HUDEP-2 (cell line): ENCODE data around the gene TRAF7.
"Not testable (repeated sequence)": the region's sequence is repeated elsewhere in the genome, so short reads cannot be mapped to it uniquely, and the experiment has no call there.

ENCODE experiments used
- DNase-seq, 76 experiments: peaks; one replicate each; lab custom pipeline; 2025; ENCODE audit not compliant: unreplicated experiment in 76 of 76; lab: John Stamatoyannopoulos, UW

The TRAF7 gene

DNA sequence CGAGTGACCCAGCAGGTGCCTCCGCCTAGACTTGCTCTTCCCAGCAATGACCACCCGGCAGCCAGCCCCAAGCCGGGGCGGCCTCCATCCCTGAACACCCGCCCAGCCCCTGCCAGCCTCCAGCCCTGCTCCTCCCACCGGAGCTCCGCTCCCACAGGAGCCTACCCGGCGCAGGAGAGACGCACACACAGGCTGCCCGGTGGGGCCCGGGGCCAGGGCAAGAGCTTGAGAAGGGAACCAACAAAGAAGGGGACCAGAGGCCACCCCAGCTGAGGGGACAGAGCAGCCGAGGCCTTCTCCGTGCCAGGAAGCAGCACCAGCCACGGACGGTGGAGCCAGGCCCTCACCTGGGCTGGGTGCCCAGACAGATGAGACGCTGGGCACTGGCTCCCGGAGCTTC is 33.7 kb upstream of the TRAF7 start:
- DNase-seq: no peak

DNA sequence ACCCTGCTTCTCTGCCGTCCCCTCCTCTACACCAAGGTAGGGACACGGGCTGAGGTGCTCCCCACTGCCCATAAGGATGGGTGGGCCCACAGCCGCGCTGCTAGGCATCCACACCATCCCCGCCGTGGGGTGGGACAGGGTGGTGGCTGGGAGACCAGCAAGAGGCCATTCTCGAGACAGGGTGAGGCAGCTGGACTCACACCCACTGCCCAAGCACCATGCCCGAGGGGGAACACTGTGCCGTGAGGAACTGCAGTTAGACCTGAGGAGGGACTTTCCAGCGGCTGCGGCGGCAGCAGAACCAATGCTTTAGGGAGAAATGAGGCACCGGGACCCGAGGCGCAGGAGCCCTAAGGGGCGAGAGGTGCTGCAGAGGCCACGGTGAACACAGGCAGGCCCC is 33.2 kb upstream of the TRAF7 start:
- no peak for DNase-seq

DNA sequence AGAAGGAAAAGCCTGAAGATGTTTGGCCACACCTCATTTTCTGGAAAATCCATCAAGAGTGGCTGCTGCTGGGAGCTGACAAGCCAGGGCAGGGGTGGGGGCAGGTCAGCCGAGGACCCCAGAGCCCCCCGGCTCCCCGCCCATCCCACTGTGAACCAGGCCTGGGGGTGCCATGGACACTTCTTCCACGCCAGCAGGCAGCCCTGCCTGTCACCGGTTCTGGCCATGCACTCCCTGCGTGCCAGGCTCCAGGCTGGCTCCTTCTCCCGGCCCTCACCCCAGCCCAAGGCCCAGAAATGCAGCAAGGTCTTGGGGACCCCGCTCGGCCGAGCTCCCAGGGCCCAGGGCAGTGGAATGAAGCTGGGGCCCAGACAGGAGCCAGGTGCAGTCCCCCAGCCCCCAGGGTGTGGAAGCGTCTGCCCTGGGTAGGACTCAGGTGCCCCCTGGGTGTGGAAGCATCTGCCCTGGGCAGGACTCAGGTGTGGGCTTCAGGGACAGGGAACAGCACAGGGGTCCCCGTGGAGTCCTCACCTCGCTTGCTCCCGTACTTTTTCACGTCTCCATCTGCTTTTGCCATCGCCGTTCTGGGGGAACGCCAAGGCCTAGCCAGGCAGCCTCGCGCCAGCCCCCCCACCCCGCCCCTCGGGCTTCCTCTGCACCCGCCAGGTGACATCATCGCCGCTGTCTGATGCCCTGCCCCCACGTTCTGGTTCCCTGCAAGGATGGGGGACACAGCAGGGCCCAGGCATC is 32.5 kb upstream of the TRAF7 start:
- not testable (repeated sequence) for DNase-seq

DNA sequence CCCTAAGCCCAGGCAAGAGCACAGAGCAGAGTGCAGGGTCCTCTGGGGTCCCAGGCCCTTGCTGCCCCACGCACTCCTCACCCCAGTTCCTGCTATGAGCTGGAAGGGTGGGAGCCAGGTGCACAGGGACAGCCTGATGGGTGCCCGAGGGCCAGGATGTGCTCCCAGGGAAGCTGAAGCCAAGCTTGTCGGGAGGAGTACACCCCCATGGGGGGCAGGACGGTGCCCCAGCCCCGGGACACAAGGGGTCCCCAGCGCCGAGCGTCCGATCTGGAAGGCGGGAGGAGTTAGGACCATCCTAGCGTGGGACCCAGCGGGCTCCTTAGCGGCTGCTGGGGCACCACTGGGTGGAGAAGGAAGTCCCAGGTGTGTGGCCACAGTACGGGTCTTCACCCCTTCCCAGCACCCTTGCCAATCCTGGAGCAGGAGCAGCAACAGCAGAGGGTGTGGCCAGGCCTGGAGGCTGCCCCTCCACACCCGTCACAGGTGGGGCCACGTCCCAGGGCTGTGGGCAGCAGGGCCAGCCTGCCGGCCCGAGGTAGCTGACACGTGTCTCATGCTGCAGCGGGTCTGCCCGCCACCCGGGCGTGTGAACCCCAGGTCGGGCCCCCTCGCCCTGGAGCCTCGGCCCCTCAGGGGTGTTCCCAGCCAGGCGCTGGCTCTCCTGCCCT is 31.7 kb upstream of the TRAF7 start:
- not testable (repeated sequence) for DNase-seq

DNA sequence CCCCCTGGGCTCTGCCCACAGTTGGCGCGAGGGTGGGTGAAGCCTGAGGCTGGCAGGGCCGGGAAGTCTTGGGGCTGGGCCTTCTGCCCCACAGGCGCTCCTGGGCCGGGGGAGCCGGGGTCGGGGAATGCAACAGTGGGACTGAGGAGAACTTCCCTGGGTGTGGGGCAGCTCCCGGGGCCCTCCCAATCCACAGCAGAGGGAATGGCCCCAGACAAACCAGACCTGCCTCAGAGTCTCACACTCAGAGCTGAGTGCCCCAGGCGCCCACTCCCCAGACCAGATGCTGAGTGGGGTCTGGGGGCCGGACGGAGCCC is 31.2 kb upstream of the TRAF7 start:
- not testable (repeated sequence) for DNase-seq

DNA sequence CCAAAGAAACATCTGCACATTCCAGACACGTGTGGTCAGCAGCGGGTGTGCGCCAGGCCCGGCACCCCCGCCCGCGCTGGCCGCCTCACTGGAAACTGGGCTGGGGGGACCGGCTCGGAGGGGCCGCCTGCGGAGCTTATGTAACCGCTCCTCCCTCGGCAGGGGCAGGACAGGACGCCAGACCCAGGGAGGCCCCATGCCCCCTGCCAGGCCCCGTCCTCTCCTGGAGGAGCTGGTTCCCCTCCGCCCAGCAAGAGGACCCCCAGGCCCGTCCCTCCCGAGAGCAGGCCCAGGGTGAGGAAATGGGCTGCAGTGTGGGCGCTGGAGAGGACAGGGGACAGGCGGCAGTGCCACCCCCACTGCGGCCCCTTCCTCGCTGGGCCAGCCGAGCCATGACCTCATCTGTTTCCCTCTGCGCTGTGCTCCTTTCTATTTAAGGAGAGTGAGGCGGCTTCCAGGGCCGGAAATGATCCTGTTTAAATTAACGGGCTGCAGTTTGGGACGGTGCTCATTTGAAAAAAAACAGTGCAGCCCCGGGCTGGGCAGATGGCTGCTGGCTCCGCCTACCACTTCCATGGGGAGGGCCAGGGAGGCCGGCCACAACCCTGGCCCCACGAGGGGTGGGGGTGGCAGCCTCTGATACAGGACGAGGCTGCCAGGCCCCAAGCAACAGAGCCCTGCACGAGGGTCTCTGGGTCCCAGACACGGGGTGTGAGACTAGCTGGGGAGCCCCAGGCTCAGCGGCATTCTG is 30.7 kb upstream of the TRAF7 start:
- DNase-seq: peak in 2 of 76 experiments; percentile 10 to 12

DNA sequence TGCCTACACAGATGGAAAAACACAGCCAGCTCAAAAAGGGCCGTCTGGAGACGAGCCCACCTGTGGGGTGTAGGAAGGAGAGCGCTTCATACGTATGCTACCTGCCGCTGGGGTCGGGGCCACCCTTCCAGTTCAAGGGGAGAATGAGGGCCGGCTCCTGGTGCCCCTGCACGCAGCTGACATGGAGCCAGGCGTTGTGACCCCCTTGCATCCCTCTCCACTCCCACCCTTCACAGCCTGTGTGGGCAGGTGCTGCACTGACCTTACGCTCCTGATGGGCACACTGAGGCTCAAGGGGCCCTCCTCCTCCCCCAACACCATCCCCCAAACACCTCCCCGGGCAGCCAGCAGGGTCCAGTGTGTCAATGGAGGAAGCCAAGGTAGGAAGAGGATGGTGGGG is 30.0 kb upstream of the TRAF7 start:
- DNase-seq: not testable (repeated sequence)

DNA sequence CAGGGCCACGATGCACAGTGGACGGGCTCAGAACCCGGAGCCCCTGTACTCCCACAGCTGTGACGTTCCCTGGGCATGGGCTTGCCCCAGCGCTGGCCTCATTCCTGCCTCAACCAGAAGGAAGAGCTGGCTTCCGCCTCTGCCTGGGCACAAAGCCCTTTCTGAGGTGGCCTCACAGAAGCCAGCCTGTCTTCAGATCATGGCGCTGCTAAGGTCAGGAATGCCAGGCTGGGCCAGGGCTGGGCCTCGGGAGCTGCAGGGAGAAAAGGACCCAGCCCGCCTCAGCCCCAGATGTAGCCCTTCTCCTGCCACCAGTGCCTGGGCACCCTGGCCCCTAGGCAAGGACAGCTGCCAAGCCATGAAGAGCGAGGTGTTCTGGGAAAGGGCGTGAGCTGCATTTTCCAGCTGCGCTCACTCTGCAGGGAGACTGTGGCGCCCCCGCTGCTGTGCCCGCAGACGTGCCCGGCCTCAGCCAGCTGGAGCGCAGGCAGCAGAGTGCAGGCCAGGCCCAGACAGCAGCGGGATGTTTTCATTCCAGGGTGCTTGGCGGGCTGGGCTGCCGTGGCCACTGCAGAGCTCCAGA is 29.3 kb upstream of the TRAF7 start:
- DNase-seq: not testable (repeated sequence)

DNA sequence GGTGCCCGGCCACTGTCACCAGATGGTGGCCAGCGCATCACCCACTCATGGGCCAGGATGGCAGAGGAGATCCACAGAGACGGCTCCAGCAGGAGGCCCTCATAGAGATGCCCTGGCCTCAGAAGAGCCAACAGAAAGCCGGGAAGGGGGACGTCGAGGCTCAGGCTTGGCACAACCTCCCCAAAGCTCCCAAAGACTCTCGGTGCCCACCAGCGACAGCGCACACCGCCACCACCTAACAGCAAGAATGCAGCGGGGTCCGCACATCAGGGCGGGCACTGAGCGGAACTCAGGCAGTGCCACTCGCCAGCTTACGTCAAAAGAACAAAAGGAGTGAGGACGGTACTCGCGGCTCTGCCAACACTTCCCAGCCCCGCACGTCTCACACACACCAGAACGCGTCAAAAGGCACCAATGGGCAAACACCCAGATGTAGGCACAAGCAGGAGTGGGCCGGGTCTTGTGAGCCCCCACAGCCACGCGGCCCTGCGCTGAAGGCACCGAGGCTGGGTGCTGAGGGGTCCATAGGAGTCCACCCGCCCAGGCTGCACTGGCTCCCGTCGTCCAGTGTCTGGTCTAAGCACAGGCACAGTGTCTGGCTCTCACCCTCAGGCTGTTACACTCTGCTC is 28.5 kb upstream of the TRAF7 start:
- not testable (repeated sequence) for DNase-seq

DNA sequence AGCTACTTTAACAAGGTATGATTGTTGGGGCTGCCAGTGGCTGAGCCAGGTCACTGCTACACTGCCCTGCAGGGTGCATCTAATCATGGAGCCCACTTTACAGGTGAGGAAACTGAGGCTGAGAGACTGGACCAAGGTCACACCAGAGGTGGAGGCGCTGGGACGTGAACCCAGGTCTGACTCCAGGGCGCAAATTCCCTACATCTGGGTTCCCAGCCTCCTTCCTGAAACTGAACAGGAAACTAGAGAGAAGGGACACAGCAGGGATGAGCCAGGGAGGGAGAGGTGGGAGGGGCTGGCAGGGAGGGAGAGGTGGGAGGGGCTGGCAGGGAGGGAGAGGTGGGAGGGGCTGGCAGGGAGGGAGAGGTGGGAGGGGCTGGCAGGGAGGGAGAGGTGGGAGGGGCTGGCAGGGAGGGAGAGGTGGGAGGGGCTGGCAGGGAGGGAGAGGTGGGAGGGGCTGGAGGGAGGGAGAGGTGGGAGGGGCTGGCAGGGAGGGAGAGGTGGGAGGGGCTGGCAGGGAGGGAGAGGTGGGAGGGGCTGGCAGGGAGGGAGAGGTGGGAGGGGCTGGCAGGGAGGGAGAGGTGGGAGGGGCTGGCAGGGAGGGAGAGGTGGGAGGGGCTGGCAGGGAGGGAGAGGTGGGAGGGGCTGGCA is 27.8 kb upstream of the TRAF7 start:
- peak in 1 of 76 experiments; percentile 49 for DNase-seq

DNA sequence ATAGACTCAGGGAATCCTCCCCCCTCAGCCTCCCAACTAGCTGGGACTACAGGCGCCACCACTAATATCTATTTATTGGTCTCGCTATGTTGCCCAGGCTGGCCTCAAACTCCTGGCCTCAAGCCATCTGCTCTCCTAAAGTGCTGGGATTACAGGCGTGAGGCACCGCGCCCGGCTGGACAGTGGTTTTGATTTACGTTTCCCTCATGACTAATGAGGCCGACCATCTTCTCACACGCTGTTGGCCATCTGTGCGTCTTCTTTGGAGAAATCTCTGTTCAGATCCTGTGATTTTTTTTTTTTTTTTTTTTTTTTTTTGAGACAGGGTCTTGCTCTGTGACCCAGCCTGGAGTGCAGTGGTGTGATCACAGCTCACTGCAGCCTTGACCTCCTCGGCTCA is 26.3 kb upstream of the TRAF7 start:
- DNase-seq: not testable (repeated sequence)

DNA sequence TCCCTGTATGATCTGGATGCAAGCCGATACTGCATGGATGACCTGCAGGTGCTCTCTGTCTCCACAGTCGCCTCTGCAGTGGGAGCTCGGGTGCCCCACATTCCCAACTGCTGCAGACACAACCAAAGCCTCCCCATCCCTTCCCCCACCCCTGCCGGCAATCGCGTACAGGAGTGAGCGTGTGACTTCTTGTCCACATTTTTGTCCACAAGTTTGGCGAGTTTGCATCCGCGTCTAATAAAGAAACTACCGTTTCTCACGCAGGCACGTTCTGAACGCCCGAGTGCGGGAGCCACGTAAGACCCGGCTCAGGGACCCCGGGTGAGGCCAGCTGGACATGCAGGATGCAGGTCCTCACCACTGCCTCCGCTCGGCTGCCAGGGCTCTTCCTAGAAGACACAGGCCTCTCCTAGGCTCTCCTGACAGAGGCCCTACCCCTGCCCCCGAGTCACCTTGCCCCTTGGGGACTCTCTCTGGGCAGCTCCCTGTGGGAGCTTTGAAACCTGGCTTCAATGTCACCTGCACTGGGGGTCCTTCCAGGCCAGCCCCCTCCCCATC is 25.6 kb upstream of the TRAF7 start:
- not testable (repeated sequence) for DNase-seq

DNA sequence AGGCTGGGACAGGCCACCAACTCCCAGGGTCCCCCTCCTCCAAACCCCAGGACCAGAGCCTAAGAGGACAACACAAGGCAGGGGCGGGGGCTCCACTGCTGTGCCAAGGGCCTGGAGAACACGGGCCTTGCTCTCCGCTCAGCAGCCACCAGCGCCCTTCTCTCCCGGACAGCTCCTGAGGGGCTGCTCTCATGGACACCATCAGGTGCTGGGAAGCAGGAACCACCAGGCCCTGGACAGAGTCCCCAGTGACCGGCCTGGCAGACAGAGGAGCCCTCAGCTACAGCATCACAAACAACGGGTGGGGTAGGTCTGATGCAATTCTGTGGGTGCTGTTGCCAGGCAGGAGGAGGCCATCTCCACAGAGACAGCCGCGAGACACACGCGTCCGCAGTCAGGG is 21.8 kb upstream of the TRAF7 start:
- not testable (repeated sequence) for DNase-seq

DNA sequence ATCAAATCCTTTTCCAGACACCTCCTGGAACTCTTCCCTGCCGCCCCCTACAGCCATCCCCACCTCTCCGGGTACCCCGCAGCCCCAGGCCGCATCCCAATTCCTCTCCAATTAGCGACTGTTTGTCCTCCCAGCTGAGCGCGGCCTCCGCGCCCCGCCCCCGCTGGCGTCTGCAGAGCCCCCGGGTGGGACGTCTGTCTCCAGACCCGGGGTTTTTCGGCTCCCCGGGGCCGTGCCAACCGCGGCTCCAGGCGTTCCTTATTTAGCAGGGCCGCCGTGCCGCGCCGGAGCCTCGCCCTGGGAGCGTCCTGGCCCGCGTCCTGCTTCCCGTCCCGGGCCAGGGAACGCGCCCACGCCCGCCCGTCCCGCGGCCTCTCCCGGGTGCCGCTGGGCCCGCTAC is 20.5 kb upstream of the TRAF7 start:
- DNase-seq: not testable (repeated sequence)

DNA sequence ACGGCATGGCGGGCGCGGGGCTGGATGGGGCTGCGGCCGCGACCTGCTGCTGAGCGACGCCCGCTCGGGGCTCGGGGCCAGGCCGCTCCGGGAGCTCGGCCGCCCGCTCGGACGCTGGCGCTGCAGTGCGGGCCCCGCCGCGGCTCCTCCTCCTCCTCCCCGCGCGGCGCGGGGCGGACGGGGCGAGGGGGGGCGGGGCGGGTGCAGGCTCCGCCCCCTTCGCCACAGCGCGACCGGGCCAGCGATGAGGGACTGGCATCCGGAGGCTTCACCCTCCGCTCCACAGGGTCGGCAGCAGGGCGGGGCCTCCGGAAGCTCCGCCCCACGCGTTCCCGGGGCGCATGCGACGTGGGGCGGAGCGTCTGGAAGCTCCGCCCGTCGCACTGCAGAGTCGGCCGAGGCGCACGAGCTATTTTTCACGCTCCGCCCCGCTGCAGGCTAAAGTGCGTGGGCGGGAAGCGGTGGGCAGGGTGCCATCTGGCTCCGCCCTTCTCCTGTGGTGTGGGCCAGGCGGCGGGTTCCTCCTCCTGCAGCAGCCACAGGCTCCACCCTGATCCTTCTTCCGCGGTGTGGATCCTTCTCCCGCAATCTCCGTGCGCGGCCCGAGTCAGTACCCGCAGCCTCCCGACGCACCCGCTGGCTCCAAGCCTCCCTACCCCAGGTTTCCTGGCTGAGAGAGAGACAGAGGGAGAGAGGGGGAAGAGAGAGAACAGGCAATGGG is 19.7 kb upstream of the TRAF7 start, which contains the start of gene PKD1:
TSS of gene PKD1 (minus strand) at position 129 of the 721 bp plus-strand sequence. CDS start 209 bp downstream, outside the sequence.
- peak in 74 of 76 experiments; percentile 36 to 98 (median 90) for DNase-seq

DNA sequence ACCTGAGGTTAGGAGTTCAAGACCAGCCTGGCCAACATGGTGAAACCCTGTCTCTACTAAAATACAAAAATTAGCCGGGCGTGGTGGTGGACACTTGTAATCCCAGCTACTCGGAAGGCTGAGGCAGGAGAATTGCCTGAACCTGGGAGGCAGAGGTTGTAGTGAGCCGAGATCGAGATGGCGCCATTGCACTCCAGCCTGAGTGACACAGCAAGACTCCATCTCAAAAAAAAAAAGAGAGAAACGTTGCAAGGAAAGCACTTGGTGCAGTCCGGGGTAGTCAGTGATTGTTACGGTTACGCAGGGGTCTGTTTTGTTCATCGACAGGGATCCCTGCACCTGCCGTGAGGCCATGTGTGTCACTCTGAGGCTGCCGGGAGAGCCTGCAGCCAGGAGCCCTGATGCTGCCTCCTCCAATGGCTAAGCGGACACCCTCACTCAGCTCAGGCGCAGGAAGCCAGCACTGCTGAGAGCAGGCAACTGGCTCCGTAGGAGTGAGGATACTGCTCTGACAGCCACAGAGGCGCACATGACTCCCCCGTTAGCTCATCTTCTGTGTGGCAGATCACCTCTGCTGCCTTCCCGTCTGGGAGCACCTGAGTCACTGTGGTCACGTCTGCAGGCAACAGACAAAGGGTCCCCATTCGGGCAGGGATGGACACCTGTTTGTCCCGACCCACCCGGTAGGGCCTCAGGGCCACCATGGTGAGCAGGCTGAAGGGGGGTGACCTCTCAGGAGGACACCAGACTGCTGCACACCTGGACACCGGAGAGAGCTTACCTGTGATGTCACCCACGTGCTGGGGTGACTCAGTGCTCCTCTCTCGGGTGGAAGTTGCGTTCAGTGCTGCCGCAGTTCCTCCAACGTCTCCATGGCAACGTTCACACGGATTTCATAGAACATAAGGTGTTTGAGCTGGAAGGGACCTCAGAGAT is 12.4 kb upstream of the TRAF7 start:
- no peak for DNase-seq

DNA sequence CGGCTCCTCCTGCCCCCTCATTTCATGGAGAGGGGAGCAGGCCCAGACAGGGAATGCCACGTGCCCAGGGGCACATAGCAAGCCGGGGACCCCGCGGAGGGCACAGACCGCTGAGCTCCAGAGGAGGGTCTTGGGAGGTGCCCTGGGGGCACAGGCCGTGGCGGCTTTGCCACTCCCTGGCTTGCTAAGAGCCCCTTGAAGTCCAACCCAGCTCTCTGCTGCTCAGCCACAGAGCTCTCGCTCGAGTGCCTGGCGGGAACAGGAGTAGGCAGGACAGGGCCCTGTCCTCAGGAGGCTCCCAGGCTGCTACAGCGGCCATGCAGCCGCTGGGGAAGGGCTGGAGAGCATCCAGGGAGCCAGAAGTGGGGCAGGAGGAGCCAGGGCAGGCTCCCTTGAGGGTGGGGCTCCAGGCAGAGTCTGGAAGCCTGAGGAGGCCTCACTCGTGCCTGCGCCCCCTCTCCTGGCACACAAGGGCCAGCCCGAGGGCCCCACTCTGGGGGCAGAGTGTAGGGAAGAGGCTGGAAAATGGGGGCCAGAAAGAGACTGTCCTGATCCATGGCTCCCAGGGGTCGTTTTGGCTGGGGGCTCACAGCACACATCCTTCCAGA is 11.6 kb upstream of the TRAF7 start:
- DNase-seq: no peak

DNA sequence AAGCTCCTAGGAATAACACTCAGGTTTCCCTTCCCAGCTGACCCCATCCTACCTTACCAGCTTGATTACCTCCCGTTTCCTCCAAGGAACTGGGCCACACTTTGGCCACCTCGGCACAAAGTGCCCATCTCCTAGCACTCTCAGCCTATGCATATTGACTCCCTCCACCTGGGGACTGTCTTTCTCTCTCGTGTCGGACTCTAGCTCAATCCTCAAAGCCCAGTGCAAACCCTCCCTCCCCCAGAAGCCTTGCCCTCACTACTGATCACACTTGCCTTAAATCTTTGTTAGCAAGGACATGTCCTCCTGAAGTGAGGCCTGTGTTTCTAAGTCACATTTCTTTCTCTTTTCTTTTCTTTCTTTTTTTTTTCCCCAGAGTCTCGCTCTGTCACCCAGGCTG is 9.7 kb upstream of the TRAF7 start:
- DNase-seq: no peak
